Measurements from ENCODE around the gene RBFOX1.

DNA sequence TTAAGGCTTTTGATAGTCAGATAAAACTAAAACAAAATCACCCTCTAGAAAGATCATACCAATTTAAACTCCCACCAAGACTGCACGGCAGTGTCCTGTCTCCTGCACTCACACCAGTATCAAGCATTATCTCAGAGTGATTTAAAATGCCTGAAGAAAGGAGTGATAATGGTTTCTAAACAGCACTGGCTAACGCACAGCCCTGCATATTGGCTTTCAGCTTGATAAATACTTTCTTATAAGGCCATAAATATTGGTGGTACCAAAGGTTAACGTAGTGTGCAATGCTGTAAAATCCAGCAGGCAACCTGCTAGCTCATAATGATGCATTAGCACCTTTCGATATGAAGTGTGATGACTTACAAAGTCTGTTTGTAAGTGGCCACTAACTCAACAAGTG is 214.3 kb downstream of the RBFOX1 start:
- TF ChIP-seq, protein P1, sequence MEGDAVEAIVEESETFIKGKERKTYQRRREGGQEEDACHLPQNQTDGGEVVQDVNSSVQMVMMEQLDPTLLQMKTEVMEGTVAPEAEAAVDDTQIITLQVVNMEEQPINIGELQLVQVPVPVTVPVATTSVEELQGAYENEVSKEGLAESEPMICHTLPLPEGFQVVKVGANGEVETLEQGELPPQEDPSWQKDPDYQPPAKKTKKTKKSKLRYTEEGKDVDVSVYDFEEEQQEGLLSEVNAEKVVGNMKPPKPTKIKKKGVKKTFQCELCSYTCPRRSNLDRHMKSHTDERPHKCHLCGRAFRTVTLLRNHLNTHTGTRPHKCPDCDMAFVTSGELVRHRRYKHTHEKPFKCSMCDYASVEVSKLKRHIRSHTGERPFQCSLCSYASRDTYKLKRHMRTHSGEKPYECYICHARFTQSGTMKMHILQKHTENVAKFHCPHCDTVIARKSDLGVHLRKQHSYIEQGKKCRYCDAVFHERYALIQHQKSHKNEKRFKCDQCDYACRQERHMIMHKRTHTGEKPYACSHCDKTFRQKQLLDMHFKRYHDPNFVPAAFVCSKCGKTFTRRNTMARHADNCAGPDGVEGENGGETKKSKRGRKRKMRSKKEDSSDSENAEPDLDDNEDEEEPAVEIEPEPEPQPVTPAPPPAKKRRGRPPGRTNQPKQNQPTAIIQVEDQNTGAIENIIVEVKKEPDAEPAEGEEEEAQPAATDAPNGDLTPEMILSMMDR (IDR thresholded peaks at IDR 0.05): no peak
- TF ChIP-seq EP300 (IDR thresholded peaks at IDR 0.05) (no peak), POLR2A (IDR thresholded peaks at IDR 0.05) (no peak)
